Measurements from ENCODE around the gene USH1G.
"Not testable (repeated sequence)": the region's sequence is repeated elsewhere in the genome, so short reads cannot be mapped to it uniquely, and the experiment has no call there.

USH1G gene

GRCh38 chr17:74873874-74874614 is 49.0 kb downstream of the USH1G start:
- no peak for DNase-seq (ENCODE audit: low read depth)
- TF ChIP-seq CTCF (conservative IDR thresholded peaks at IDR 0.05; ENCODE audit: control insufficient read depth, insufficient read depth, low read depth, low read length), result no peak
- H3K4me3 ChIP-seq (ENCODE audit: control insufficient read depth, low read depth, low read length), result peak overlapping the region; percentile 87

- TF ChIP-seq CTCF (conservative IDR thresholded peaks at IDR 0.05; ENCODE audit: control insufficient read depth, insufficient read depth, low read depth, low read length), result no peak
- peak; percentile 100 for DNase-seq (ENCODE audit: low read depth)
- peak overlapping the region; percentile 87 for H3K4me3 ChIP-seq (ENCODE audit: control insufficient read depth, low read depth, low read length)
These were observed 49.8 kb downstream of the USH1G start for GRCh38 chr17:74873037-74873873.

DNA sequence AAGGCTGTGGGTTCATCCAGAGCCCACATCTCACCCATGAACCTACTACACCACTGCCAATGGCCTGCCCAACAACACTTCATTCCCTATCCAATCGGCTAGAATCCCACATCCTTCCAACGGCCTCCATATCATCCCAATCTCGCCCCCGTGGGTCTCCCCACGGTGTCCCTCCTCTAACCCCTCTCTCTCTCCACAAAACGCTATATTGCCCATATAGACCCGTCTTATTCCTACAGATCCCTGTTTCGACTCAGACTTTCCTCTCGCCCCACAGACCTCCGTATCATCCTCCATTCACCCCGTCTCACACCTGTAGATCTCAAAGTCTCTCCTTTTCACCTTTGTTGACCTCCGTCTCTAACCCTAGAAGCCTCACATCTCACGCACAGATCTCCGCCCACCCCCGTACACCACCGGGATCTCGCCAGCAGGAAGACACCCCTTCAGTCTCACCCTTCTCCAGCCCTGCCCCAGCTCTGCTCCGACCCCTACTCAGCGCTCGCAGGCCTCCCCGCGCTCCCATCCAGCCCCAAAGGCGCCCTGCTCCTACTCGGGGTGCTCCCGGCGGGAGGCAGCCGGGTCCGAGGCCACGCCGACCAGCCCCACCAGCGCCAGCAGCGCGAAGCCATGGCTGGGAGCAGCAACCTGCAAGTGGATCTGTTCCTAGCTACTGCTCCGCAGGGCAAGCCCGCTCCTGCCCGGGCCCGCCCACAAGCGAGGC is 50.6 kb downstream of the USH1G start, which contains the start of gene FDXR:
FDXR (minus strand) TSS at position 682 of the 724 bp plus-strand sequence; CDS start at position 632, 50 bp downstream.
- DNase-seq (ENCODE audit: low read depth), result no peak
- TF ChIP-seq CTCF (conservative IDR thresholded peaks at IDR 0.05; ENCODE audit: control insufficient read depth, insufficient read depth, low read depth, low read length), result no peak

GRCh38 chr17:74871356-74872076 is 51.5 kb downstream of the USH1G start:
- H3K4me3 ChIP-seq (ENCODE audit: control insufficient read depth, low read depth, low read length), result peak overlapping the region; percentile 84
- no peak for DNase-seq (ENCODE audit: low read depth)
- no peak for TF ChIP-seq CTCF (conservative IDR thresholded peaks at IDR 0.05; ENCODE audit: control insufficient read depth, insufficient read depth, low read depth, low read length)

More for the DNA sequence above, 50.6 kb downstream of the USH1G start, which contains the start of gene FDXR:
- H3K4me3 ChIP-seq (ENCODE audit: control insufficient read depth, low read depth, low read length), result peak within 1 kb of the TSS; percentile 87

DNA sequence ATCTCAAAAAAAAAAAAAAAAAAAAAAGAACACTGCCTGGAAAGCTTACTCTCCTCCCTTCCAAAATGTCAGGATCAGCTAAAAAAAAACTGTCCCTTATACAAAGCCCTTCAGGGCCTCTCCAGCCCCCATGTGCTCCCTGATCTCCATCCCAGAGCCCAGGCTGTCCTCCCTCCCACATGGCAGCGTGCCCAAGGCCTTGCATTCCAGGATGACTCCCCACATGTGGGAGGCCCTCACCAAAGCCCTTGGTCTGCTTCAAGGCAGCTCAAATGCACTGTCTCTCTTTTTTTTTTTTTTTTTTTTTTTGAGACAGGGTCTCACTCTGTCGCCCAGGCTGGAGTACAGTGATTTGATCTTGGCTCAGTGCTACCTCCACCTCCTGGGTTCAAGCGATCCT is 52.5 kb downstream of the USH1G start:
- DNase-seq (ENCODE audit: low read depth), result peak; percentile 74
- no peak for TF ChIP-seq CTCF (conservative IDR thresholded peaks at IDR 0.05; ENCODE audit: control insufficient read depth, insufficient read depth, low read depth, low read length)
- H3K4me3 ChIP-seq (ENCODE audit: control insufficient read depth, low read depth, low read length), result no peak overlapping the region

DNA sequence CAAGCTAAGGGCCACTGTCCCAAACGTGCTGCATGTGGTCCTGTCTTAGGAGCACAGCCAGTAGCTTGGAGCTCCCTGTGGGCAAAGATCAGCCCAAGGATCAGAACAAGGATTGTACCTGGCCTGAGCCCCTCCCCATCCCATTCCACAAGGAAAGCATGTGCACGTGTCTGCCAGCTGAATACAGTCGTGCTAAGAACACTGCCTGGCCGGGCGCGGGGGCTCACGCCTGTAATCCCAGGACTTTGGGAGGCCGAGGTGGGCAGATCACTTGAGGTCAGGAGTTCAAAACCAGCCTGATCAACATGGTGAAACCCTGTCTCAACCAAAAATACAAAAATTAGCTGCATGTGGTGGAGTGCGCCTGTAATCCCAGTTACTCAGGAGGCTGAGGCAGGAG is 53.0 kb downstream of the USH1G start:
- H3K4me3 ChIP-seq (ENCODE audit: control insufficient read depth, low read depth, low read length); DNase-seq (ENCODE audit: low read depth): not testable (repeated sequence)

Measured in fibroblast of mammary gland (primary cell).